Measurements from ENCODE around the gene SEMA3A.

- TF ChIP-seq CTCF (IDR thresholded peaks at IDR 0.05; ENCODE audit: insufficient read depth, low read length) (no peak), POLR2AphosphoS5 (IDR thresholded peaks at IDR 0.05; ENCODE audit: low read depth) (no peak)
These were observed 41.6 kb downstream of the SEMA3A start for GRCh38 chr7:84152995-84153394.
